ENCODE measurements around the gene SYNCRIP. TPM values are rescaled to one million over a fixed set of nuclear protein-coding genes. Genes with fewer than 3 reads are reported as not detected.
"Not testable (repeated sequence)": the region's sequence is repeated elsewhere in the genome, so short reads cannot be mapped to it uniquely, and the experiment has no call there.

The SYNCRIP gene
- total RNA-seq, 1 donor from 2014 or later, result 122 TPM

- H3K4me1 Mint-ChIP-seq, result no peaks in the 10 kb centered on the region
- POLR2A ChIA-PET, result no interaction called here
- TF ChIP-seq CTCF (IDR thresholded peaks at IDR 0.05), result no peak
- H3K4me3 Mint-ChIP-seq, result no peak overlapping the region
- CTCF ChIA-PET, result no interaction called here
- H3K27ac Mint-ChIP-seq, result no peak overlapping the region
- H3K9me3 Mint-ChIP-seq, result no peaks in the 10 kb centered on the region
- intact Hi-C loops (cut with micrococcal nuclease), result no loop called here
- ATAC-seq (ENCODE audit: low read depth) (no peak), DNase-seq (no peak)
- no peaks in the 10 kb centered on the region for H3K27me3 Mint-ChIP-seq
- H3K36me3 Mint-ChIP-seq (ENCODE audit: low read depth), result peaks cover 71% of the 10 kb centered on the region
Measured at GRCh38 chr6:85568411-85568810, 74.3 kb downstream of the SYNCRIP start.

GRCh38 chr6:85565736-85566135 lies 77.0 kb downstream of the SYNCRIP start:
- Mint-ChIP-seq H3K9me3 (no peaks in the 10 kb centered on the region), H3K27ac (no peak overlapping the region), H3K4me3 (no peak overlapping the region), H3K27me3 (no peaks in the 10 kb centered on the region), H3K4me1 (no peaks in the 10 kb centered on the region), H3K36me3 (ENCODE audit: low read depth) (peaks cover 62% of the 10 kb centered on the region)
- ATAC-seq (ENCODE audit: low read depth) (no peak), DNase-seq (no peak)
- intact Hi-C loops (cut with micrococcal nuclease), result no loop called here
- POLR2A ChIA-PET, result no interaction called here
- no peak for TF ChIP-seq CTCF (IDR thresholded peaks at IDR 0.05)
- CTCF ChIA-PET, result no interaction called here

GRCh38 chr6:85564223-85564622 lies 78.5 kb downstream of the SYNCRIP start:
- peaks cover 64% of the 10 kb centered on the region for H3K36me3 Mint-ChIP-seq (ENCODE audit: low read depth)
- DNase-seq; CTCF ChIA-PET; H3K4me3 Mint-ChIP-seq; intact Hi-C loops (cut with micrococcal nuclease); H3K9me3 Mint-ChIP-seq; POLR2A ChIA-PET; H3K27me3 Mint-ChIP-seq; ATAC-seq (ENCODE audit: low read depth); H3K4me1 Mint-ChIP-seq; H3K27ac Mint-ChIP-seq: not testable (repeated sequence)

Other genes with a start within 250 kb of the SYNCRIP start
- 5.8 and 6.6 TPM in 2 replicates for gene NT5E, start 192.8 kb downstream of the SYNCRIP start, total RNA-seq
- gene SNX14, start 49.0 kb downstream of the SYNCRIP start, total RNA-seq, result 61.6 and 70.8 TPM in 2 replicates

Data from activated B cell treated with CpG ODN at 0.5 μM for 24 hours (primary cell).